Epidermal melanocyte (primary cell): ENCODE results near the gene GPC5.
"Not testable (repeated sequence)": the region's sequence is repeated elsewhere in the genome, so short reads cannot be mapped to it uniquely, and the experiment has no call there.

Source experiments
- DNase-seq: peaks from one replicate; pipeline ENCODE4 v3.0.0; 2011; ENCODE audit warnings: low spot score; ENCODE audit not compliant: insufficient read length

GPC5 gene

DNA sequence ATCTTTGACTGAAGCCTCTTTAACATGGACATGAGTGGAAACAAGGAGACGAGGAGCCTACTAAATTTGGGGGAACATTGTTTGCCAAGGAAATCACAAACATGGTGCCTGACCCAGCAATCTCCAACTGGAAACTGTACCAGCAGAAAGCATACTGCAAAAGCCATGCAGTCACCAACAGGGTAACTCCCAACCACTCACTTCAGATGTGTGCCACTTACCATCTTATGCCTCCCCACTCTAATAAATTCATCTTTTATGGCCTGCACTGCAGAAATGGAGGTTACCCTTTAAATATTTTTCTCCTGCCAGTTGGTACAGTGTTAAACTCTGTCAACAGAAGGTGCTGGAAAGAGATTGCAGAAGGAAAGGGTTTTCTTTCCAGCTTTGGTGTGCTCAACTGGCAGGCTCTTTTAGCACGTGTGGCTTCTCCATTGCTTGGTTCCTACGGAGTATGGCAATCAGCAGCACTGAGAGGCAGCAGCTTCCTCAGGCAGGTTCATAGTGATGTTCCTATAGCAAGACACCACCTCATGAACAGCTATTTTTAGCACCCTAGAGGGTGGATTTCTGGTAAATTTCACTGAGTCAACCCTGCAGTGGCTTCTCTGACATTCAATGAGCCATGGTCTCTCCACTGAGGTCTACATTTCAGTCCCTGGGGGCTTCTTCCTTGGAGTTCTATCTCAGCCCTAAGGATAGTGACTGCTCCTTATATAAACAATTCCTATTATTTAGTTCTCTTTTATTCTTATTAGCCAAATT lies 29.6 kb upstream of the GPC5 start:
- DNase-seq, result no peak

DNA sequence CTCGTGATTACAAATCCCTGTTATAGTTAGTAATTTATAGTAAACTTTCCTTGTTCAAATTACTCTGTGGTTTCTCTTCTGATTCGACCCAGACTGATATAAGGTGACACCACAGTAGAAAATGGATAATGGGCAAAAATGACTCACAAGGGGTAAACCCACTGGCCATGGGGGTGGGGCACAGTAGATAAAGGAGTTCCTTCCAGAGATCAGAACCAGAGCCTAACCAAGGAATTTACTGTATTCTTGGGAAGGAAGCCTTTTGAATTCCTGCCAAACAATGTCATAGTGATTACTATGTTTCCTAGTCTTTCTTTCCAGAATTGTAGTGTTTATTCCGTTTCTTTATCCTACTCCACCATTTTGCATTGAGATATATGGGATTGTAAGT lies 29.0 kb upstream of the GPC5 start:
- no peak for DNase-seq

DNA sequence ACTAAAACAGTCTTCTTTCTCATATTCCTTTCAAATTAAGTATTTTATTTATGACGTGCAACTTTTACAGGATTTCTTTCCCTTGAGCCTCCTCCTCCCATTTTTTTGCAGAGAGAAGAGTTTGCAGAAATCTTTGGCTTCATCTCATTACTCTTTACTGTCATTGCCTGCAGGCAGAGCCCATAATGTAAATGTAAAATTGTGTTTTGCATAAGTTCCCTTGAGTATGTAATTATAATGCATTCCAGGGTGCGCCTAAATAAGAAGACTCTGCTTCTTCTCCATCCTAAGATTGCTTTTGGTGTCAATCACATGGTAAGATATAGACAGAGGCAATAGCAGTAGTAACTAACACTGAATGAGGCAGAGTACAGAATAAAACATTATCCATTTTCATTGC lies 27.9 kb upstream of the GPC5 start:
- DNase-seq, result no peak

DNA sequence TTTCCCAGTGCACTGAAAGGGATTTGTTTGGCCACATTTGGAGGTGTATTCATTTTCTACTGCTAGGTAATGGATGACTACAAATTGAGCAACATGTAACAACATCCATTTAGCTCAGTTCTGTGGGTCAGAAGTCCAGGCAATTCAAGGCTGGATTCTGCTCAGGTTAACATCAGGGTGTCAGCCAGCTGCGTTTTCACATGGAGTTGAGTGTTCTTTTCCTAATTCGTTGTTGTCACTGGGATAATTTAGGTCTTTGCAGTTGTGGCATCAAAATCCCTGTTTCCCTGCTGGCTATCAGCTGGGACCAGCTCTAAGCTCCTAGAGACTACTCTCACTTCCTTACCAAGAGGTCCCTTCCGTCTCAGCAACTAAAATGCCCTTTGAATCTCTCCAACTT lies 25.5 kb upstream of the GPC5 start:
- no peak for DNase-seq

DNA sequence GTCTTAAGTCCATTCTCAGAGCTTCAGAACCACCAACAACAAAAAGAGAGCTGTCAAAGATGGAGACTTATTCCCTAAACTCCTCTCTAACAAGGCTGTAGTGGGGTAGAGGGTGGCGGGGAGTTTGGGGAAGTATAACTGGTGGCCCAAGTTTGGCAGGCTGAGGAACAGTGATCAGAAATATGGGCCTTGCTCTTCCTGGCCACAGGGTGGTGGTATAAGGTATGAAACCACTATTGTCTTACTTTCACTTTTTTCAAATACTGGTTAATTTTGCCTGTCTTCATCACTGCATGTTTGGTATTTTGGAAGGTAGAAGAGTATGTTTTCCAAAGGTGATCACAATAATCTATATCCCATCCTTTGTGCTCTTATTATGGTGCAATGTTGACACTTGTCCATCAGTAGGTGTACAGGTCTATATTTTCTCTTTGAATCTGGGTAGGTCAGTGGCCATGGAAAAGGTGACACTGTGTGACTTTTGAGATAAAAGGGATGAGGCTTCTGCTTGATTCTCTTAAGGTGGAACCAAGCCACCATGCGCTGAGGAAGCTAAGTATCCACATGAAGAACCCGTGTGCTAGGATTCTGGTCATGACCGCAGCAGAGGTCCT lies 23.2 kb upstream of the GPC5 start:
- no peak for DNase-seq

DNA sequence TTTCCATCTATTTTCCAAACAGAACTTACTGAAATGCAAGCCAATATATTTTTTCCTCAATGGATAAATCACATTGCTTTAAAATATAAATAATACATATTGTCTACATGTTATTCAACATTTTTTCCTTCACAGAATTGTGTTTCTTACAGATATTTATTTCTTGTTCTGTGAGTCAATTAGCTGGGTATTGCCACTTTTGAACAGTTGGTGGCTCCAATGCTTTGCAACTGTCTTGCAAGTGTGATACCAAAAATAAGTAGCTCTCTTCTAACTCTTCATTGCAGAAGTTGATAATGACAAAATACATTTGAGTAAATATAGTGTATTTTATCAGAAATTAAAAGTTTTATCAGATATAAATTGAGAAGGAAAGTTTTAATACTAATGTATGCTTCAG lies 17.1 kb upstream of the GPC5 start:
- DNase-seq, result no peak

DNA sequence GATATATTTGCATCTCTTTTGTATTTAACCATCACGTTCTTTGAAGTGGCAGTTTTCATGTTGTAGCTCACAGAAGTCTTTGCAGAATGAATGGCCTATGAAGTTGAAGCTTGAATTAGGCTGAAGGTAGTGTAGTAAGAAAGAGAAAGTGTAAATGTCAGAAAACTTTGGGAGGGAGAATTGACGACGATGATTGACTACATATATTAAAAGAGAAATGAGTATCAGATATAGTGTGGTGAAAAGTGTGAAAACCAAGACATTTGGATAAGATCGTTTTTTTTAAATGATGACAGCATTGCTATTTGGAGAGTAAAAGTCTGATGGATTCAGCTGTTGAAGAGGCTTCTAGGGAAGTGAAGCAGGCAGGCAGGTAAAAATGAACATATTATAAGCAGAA lies 14.6 kb upstream of the GPC5 start:
- DNase-seq, result no peak

DNA sequence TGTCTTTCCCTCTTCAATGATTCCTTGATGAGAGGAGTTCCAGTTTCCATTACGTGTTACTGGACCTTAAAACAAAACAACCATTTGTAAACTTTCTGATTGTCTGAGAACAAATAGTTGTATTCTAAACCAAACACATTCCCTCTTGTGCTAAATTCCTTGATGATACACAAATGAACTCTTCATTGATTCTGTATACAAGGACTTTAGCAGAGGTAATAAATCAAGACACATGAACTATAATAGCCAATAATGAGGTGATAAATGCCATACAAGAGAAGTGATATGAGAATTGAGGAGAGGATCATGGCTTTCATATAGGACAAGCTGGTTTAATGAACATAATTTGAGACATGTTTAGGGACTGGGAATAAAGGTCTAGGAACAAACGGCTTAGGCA lies 13.5 kb upstream of the GPC5 start:
- DNase-seq, result no peak

DNA sequence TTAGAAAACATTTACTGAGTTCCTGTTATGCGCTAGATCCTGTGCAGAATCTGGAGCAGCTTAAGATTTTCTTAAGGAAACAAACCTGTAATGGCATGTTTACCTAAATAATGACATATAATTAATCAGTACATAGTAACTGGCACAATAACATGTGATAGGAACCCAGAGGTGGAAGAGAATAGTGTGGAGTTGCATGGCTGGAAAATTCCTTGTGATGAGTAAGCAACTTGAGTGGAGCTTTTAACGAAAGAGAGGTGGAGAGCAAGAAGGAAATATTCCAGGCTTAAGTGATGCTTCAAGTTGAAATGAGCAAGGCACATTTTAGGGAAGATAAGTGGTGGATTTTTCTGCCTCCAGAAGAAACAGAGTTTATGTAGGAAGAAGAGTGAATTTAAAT lies 9.2 kb upstream of the GPC5 start:
- DNase-seq, result no peak

DNA sequence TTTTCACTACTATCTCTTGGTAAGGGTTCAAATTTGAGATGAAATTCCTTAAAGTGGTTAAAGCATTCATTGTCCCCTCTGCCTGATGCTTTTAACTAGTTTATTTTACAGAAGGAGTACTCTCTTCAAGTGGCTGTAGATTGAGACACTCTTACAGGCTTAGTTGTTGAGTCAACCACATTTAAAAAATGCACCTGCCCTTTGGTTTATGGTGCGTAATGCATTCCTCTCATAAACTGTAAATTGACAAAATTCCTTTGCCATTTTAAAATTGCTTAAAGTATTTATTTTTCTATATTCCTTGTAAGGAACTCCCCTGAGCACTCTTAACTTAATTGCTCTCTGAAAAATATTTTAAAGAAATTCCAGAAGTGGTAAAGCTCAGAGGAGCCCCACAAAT lies 826 bp upstream of the GPC5 start:
- no peak for DNase-seq

DNA sequence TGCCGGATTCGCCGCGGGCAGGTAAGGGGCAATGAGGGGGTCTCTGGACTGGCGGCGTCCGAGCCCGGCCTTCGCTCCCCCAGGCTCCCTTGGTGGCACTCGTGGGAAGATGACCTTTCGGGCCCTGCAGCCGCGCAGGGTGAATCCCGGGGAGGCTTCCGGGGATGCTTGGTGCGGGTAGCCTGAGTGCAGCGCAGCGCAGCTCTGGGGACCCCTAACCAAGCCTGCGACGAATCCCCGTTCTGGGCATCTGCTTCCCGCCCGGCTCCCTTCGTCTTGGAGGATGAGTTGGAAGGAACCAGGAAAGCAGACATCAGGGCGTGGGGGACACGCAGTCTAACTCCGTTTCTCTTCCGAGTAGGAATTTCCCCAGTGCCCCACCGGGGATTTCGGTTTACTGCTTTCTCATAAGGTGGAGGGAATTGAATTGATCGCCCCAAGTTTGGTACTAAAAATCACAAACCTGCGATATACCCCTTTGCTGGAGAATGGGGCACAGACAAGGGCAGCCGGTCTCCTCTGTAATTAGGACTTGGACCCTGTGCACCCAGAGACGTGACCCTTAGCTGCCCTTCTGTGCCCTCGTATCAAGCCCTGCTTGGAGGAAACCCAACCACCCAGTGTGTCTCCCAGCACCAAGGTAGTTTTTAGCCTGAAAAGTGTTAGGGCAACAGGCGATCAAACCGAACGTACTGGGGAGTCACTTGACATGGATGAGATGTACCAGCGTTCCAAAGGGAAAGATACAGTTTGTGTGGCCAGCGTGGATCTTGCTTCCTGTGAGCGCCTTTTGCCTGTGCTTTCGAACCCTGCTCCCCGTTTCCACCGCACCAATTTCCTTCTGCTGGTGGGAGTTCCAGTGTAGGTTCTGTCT lies 1.0 kb downstream of the GPC5 start:
- DNase-seq, result no peak

DNA sequence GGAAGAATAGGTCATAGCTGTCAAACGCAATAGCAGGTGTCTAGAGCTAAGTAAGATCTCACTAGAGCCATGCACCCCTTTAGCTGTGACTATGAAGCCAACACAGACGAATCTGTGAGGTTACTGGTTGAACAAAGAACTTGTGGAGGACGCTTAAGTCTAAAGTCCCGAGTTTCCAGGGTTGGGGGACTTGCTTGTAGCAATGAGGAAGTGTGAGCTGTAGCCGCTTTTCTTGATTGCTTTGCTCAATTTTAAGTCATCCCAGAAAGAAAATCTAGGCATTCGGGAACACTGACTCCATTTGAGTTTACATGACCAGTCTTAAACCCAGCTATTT lies 1.6 kb downstream of the GPC5 start:
- no peak for DNase-seq

DNA sequence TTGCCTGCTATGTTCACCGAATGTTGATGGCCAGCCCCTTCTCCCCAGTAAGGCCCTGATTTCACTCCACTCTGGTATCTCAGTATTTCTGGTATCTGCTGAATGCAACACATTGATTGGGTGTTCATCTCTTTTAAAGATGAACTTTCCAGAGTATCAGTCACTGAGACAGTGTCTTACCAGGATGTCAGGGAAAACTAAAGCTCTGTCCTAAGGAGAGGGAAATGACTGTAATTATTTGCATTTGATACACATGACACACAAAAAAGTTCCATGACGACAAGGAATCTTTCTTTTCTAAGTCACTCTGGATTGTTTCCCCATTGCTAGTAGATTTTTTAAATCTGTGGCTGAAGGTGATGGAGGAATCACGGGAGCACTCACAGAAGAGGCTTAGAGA lies 2.2 kb downstream of the GPC5 start:
- no peak for DNase-seq

DNA sequence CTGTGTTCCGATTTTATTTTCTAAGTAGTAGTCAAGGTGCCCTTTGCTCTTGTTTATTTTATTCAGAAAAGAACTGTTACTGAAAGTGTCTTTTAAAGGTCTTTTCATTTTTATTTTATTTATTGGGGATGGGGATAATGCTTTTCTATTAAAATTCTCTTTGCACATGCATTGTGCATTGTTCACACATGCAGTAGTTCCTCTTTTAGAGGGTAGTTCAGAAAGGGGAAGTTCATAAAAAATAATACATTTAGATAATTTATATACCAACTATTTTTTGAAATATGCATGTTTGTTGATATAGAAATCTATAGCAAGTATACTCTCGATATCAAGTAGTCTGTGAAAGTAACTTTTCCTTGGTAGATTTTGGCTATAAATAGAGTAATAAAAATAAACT lies 3.5 kb downstream of the GPC5 start:
- DNase-seq, result no peak

DNA sequence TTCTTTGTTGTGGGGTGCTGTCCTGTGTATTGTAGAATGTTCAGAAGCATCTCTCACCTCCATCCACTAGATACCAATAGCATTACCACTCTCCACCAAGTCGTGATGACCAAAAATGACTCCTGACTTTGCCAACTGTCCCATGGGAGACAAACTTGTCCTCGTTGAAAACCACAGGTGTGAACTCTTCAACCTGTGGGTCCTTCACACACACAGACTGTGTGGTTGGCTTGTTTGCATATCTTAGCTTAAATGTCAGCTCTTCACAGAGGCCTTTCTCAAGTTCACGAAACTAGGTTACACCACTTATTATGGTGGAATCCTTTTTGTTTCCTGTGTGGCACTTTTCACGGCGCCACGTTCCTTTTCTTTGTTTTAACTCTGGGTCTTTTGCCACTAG lies 6.8 kb downstream of the GPC5 start:
- DNase-seq, result no peak

DNA sequence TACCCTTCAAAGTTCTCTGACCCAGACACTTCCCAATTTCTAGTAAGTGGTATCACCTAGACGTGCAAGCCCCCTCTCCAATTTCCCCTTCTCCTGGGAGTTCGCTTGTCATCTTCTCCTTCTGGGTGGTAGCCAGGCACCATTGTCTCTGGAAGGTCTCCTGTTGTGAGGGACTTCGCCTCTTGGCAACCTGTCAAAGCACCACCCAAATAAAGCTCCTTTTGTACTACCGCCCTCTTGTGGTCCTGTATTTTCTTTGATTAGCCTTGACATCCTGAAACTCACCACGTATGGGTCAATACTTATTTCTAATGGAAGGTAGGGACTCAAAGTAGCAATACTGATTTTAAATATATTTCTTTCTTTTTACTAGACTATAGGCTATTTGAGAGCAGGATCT lies 8.2 kb downstream of the GPC5 start:
- DNase-seq, result no peak

DNA sequence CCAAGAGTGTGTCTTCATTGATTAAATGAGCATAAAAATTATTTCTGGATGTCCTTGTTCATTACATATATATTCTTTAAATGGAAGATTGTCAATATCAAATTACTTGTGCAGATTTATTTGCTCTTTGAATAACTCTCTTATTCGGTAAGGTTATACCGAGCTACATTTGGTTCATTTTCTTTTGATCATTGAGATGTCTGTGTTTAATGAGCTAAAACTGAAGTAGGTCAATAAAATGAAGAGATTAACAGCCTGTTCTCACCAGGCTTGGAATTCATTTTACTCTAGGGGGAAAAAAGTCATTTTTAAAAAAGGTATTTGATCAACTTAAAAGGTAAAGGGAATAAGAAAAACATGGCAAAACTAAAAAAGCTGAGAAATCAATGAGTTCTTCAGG lies 10.6 kb downstream of the GPC5 start:
- DNase-seq, result no peak

DNA sequence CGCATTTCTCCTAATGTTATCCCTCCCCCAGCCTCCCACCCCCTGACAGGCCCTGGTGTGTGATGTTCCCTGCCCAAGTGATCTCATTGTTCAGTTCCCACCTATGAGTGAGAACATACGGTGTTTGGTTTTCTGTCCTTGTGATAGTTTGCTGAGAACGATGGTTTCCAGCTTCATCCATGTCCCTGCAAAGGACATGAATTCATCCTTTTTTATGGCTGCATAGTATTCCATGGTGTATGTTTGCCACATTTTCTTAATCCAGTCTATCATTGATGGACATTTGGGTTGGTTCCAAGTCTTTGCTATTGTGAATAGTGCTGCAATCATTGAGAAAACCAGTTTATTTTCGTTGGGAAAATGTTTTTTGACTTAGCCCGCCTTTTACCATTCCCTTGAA lies 18.2 kb downstream of the GPC5 start:
- DNase-seq, result not testable (repeated sequence)

DNA sequence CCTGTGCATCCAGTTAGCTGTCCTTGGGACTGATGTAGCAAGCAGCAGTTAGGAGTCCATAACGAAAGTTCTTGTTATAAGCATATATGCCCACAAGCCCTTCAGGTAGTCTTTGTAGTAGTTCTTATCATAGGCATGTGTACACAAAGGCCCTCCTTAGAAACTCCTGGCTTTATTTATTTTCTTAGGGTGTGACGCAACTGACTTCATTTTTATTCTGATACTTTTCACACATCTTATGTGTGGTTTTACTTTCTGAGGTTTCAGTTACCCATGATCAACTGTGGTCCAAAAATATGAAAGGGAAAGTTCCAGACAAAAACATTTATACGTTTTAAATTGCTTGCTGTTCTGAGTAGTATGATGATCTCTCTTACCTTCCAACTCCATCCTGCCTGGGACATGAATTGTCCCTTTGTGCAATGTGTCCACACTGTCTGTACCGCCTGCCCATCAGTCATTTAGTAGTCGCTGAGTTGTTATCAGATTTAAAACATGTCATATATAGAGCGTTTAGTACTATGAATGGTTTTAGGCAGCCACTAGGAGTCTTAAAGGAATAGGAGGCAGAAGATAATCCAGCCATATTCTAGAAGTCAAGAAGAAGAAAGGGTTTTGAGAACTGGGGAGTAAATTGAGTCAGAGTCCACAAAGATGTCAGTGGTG lies 19.4 kb downstream of the GPC5 start:
- DNase-seq, result no peak

DNA sequence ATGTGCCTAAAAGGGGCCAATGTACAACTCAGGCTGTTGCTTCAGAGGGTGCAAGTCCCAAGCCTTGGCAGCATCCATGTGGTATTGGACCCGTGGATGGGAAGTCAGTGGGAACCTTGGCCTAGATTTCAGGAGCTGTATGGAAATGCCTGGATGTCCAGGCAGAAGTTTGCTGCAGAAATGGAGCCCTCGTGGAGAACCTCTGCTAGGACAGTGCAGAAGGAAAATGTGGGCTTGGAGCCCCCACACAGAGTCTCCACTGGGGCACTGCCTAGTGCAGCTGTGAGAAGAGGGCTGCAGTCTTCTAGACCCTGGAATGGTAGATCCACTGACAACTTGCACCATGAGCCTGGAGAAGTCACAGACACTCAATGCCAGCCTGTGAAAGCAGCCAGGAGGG lies 28.5 kb downstream of the GPC5 start:
- DNase-seq, result no peak

DNA sequence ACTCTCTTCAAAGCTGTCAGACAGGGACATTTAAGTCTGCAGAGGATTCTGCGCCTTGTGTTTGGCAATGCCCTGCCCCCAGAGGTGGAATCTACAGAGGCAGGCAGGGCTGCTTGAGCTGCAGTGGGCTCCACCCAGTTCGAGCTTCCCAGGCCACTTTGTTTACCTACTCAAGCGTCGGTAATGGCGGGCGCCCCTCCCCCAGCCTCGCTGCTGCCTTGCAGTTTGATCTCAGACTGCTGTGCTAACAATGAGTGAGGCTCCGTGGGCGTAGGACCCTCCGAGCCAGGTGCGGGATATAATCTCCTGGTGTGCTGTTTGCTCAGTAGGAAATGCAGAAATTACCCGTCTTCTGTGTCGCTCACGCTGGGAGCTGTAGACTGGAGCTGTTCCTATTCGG lies 40.3 kb downstream of the GPC5 start:
- not testable (repeated sequence) for DNase-seq

DNA sequence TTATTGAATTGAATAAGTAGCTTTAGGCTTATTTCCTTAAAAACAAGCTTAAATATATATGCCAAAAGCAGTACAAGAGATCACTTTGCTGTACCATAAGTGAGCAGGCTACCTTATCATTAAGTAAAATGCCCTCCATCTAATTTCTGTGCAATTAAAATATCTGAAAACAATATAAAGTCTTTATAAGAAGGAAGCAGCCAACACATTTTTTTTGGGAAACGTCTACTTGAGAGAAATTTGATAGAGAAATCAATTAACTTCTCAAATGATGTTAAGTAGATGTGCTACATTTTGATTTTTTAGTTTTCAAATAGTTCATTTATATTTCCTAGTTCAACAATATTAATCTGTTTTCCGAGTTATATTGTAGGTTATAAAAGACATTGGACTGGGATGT lies 52.5 kb downstream of the GPC5 start:
- no peak for DNase-seq
